Measurements from ENCODE around the gene ZBTB21.

- TF ChIP-seq CTCF (IDR thresholded peaks at IDR 0.05), result no peak
- TF ChIP-seq POLR2AphosphoS5 (IDR thresholded peaks at IDR 0.05), result no peak
- TF ChIP-seq EP300 (IDR thresholded peaks at IDR 0.05), result no peak
- no peak for TF ChIP-seq POLR2A (IDR thresholded peaks at IDR 0.05; ENCODE audit: low read depth)
These were observed 34.8 kb upstream of the ZBTB21 start for GRCh38 chr21:42044871-42045495.

All from esophagus muscularis mucosa (tissue), 4 donors.